HepG2 (cell line): ENCODE measurements around the gene VRK2. TPM values are rescaled to one million over a fixed set of nuclear protein-coding genes. Genes with fewer than 3 reads are reported as not detected.
A peak's percentile ranks its signal among the peaks of the same experiment; 100 is the strongest.

Experiments
- ATAC-seq: fragments of 200-7000 bp; cut with Tn5 transposase; 3 replicates; pipeline ENCODE4 v1.9.1; 2020; ENCODE audit warnings: mild to moderate bottlenecking, moderate library complexity
- BruUV-seq: library from RNA; stranded (reverse); fragments of 400-500 nt; replicated peaks from 2 replicates; lab custom pipeline; 2021; lab: Mats Ljungman, UMichigan
- CTCF ChIA-PET: fragments of 300-600 bp; formaldehyde crosslinking; extraction: SDS; loops from one replicate; lab custom pipeline; 2021; ENCODE audit warnings: low total read pairs, inconsistent platforms, low intra/inter-chr PET ratio; lab: Yijun Ruan, JAX
- POLR2A ChIA-PET: fragments of 350-600 bp; sonication (Branson Sonifier 250); formaldehyde crosslinking; loops from one replicate; lab custom pipeline; 2020; ENCODE audit warnings: antibody characterized with exemption, inconsistent platforms; lab: Yijun Ruan, JAX
- DNase-seq: peaks from one replicate; pipeline ENCODE4 v3.0.0-alpha.2; 2015; ENCODE audit warnings: low spot score
- FAIRE-seq: peaks from 3 replicates; lab custom pipeline; 2011; peaks lifted over from hg19 to GRCh38; lab: Jason Lieb, UNC
- H2AFZ ChIP-seq: one replicate; pipeline ENCODE4 v1.6.1; 2011; ENCODE audit warnings: low read length, inconsistent platforms
- H3K27ac ChIP-seq: fragments of 300-600 bp; 3 replicates; pipeline ENCODE4 v1.8.0; 2011; ENCODE audit warnings: mixed run types, mild to moderate bottlenecking, mixed read lengths, low read length, inconsistent platforms; ENCODE audit not compliant: insufficient read depth; ENCODE audit errors: extremely low read length
- H3K27me3 ChIP-seq, 2 experiments: fragments of 200-600 bp in 1 of 2; 2 replicates in 1 of 2; 3 replicates in 1 of 2; pipeline versions ENCODE4 v1.6.0 to v1.8.0; 2011; ENCODE audit warnings: low read length in 2 of 2, mild to moderate bottlenecking in 2 of 2, moderate library complexity in 2 of 2, inconsistent platforms in 1 of 2; ENCODE audit not compliant: insufficient read depth in 2 of 2, control insufficient read depth in 1 of 2
- H3K36me3 ChIP-seq, 2 experiments: fragments of 200-600 bp in 1 of 2; replicated peaks in 1 of 2; 2 replicates in 1 of 2; 3 replicates in 1 of 2; pipeline versions ENCODE4 v1.5.1 to v1.8.0; 2011; ENCODE audit warnings: low read length in 2 of 2, inconsistent platforms in 1 of 2; ENCODE audit not compliant: insufficient read depth in 2 of 2, control insufficient read depth in 1 of 2
- H3K4me1 ChIP-seq: 2 replicates; pipeline ENCODE4 v1.5.1; 2012; ENCODE audit warnings: low read length, inconsistent platforms; ENCODE audit not compliant: insufficient read depth
- H3K4me2 ChIP-seq: 2 replicates; pipeline ENCODE4 v1.6.0; 2011; ENCODE audit warnings: low read depth, low read length, inconsistent platforms
- H3K4me3 ChIP-seq, 3 experiments: fragments of 200-600 bp in 1 of 3; sonication (generic), shearing (Covaris generic) in 1 of 3; replicated peaks in 1 of 3; 2 replicates each; pipeline ENCODE4 v1.5.1; 2011 to 2016; ENCODE audit warnings: low read length in 3 of 3, inconsistent platforms in 2 of 3, low read depth in 2 of 3, mild to moderate bottlenecking in 2 of 3, control low read depth in 1 of 3, mixed read lengths in 1 of 3; ENCODE audit not compliant: insufficient read depth in 1 of 3
- H3K79me2 ChIP-seq: one replicate; pipeline ENCODE4 v1.6.1; 2011; ENCODE audit warnings: low read length, inconsistent platforms; ENCODE audit not compliant: insufficient read depth
- H3K9ac ChIP-seq: 2 replicates; pipeline ENCODE4 v1.6.0; 2011; ENCODE audit warnings: mild to moderate bottlenecking, low read depth, low read length, inconsistent platforms; ENCODE audit not compliant: insufficient read depth
- H3K9me3 ChIP-seq: 2 replicates; pipeline ENCODE4 v1.5.1; 2012; ENCODE audit warnings: mild to moderate bottlenecking, low read length
- H4K20me1 ChIP-seq: 2 replicates; pipeline ENCODE4 v1.6.0; 2011; ENCODE audit warnings: inconsistent platforms, mild to moderate bottlenecking, low read length, moderate library complexity; ENCODE audit not compliant: insufficient read depth
- MAFK ChIP-seq, 2 experiments: IDR thresholded peaks in 1 of 2; conservative IDR thresholded peaks in 1 of 2; 2 replicates each; pipeline ENCODE4 v1.6.1; 2011; ENCODE audit warnings: improper control_type of control experiment in 2 of 2, low read length in 2 of 2
- NFE2L2 ChIP-seq: fragments of 150-350 bp; IDR thresholded peaks from 2 replicates; pipeline ENCODE4 v1.6.1; 2014; ENCODE audit warnings: low read length
- PHF5A ChIP-seq: IDR thresholded peaks from one replicate; pipeline ENCODE4 v1.6.1; 2018; ENCODE audit warnings: low read depth, missing genetic modification reagents; ENCODE audit not compliant: unreplicated experiment
- RXRB ChIP-seq: IDR thresholded peaks from 2 replicates; pipeline ENCODE4 v1.6.1; 2016; ENCODE audit warnings: borderline replicate concordance, missing genetic modification reagents, missing compliant biosample characterization
- THYN1 ChIP-seq: sonication (generic); formaldehyde crosslinking; IDR thresholded peaks from 2 replicates; pipeline ENCODE4 v1.8.1; 2023; ENCODE audit warnings: low read depth, mild to moderate bottlenecking, moderate library complexity, missing genetic modification reagents, borderline replicate concordance
- ZNF446 ChIP-seq: sonication (generic); formaldehyde crosslinking; IDR thresholded peaks from 2 replicates; pipeline ENCODE4 v1.5.0; 2020; ENCODE audit warnings: mild to moderate bottlenecking, missing genetic modification reagents
- ZNF670 ChIP-seq: sonication (generic); formaldehyde crosslinking; IDR thresholded peaks from 2 replicates; pipeline ENCODE4 v1.8.0; 2022; ENCODE audit warnings: mild to moderate bottlenecking, missing genetic modification reagents, borderline replicate concordance
- in situ Hi-C: cut with HindIII; loops from 2 replicates; pipeline ENCODE4 v1.10.0; 2017; ENCODE audit warnings: low pct_unique_long_range_greater_than_20kb; ENCODE audit not compliant: extremely low pct_ligation_motif_present
- intact Hi-C: fragments of 100-400 bp; cut with micrococcal nuclease; formaldehyde crosslinking; loops from one replicate; pipeline ENCODE4 v1.10.0; 2022; ENCODE audit not compliant: unreplicated experiment
- polyA plus RNA-seq, 8 experiments: library from polyadenylated mRNA; depleted of rRNA in 3 of 8; stranded (reverse) in 7 of 8; unstranded in 1 of 8; fragments of >200 nt; fragmentation: Illumina TruSeq in 4 of 8; extraction: Trizol in 4 of 8; gene quantifications; 2 replicates each; pipeline versions ENCODE4 v1.2.1 to v1.2.3, GENCODE V29; 2011 to 2016; ENCODE audit warnings: low read depth in 4 of 8, missing spikeins in 1 of 8, mixed read lengths in 1 of 8; ENCODE audit not compliant: insufficient read depth in 1 of 8
- total RNA-seq, 5 experiments: library from RNA; depleted of rRNA; stranded (reverse); fragments of >200 nt; fragmentation: Illumina TruSeq; extraction: Trizol; gene quantifications; 2 replicates each; pipeline ENCODE4 v1.2.3, GENCODE V29; 2016; ENCODE audit warnings: low read depth in 1 of 5
- TF ChIP-seq, protein P1 (sequence below): sonication (generic); formaldehyde crosslinking; IDR thresholded peaks from 2 replicates; pipeline ENCODE4 v1.5.1; 2020; ENCODE audit warnings: missing genetic modification reagents, mild to moderate bottlenecking, borderline replicate concordance
- TF ChIP-seq, protein P2 (sequence below): sonication (generic); formaldehyde crosslinking; IDR thresholded peaks from 2 replicates; pipeline ENCODE4 v1.5.0; 2020; ENCODE audit warnings: mild to moderate bottlenecking, low read depth, missing genetic modification reagents, borderline replicate concordance

Gene VRK2
- total and polyA plus RNA-seq, 2 of the 13 experiments (the other 11 are each of a cell fraction or from before 2014, with no cell fraction given): 13.3 to 29.1 TPM

- Histone ChIP-seq H4K20me1 (no peaks in the 10 kb centered on the region), H3K4me1 (no peaks in the 10 kb centered on the region), H3K79me2 (no peaks in the 10 kb centered on the region), H3K36me3 (no peaks in the 10 kb centered on the region), H3K9me3 (no peaks in the 10 kb centered on the region), H3K27me3 (no peaks in the 10 kb centered on the region), H2AFZ (no peak overlapping the region), H3K4me2 (no peak overlapping the region), H3K27ac (no peak overlapping the region), H3K9ac (no peak overlapping the region), H3K4me3 (no peak overlapping the region)
- intact Hi-C loops (no loop called here), in situ Hi-C loops (no loop called here)
- DNase-seq (no peak), FAIRE-seq (no peak), ATAC-seq (no peak)
- no TSS peak for BruUV-seq
- ChIA-PET CTCF (no interaction called here), POLR2A (no interaction called here)
- no peak for TF ChIP-seq ZNF670 (CRISPR knock-in tag)
- no peak for TF ChIP-seq THYN1 (CRISPR knock-in tag)
- TF ChIP-seq, protein P1, sequence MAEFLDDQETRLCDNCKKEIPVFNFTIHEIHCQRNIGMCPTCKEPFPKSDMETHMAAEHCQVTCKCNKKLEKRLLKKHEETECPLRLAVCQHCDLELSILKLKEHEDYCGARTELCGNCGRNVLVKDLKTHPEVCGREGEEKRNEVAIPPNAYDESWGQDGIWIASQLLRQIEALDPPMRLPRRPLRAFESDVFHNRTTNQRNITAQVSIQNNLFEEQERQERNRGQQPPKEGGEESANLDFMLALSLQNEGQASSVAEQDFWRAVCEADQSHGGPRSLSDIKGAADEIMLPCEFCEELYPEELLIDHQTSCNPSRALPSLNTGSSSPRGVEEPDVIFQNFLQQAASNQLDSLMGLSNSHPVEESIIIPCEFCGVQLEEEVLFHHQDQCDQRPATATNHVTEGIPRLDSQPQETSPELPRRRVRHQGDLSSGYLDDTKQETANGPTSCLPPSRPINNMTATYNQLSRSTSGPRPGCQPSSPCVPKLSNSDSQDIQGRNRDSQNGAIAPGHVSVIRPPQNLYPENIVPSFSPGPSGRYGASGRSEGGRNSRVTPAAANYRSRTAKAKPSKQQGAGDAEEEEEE (CRISPR knock-in tag): no peak
- TF ChIP-seq NFE2L2: peak; percentile 88
- TF ChIP-seq RXRB (CRISPR knock-in tag): no peak
- TF ChIP-seq ZNF446 (CRISPR knock-in tag): no peak
- TF ChIP-seq, protein P2, sequence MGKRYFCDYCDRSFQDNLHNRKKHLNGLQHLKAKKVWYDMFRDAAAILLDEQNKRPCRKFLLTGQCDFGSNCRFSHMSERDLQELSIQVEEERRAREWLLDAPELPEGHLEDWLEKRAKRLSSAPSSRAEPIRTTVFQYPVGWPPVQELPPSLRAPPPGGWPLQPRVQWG (CRISPR knock-in tag): no peak
- 0 out of 4 replicates have a peak, but pooled peaks have one; percentile 12 to 25 for TF ChIP-seq MAFK (conservative IDR thresholded peaks at IDR 0.05 in 1 of 2, IDR thresholded peaks at IDR 0.05 in 1 of 2; ENCODE audit: low read length in 2 of 2)
- TF ChIP-seq PHF5A (CRISPR knock-in tag): no peak
These were observed 19.6 kb upstream of the VRK2 start for GRCh38 chr2:58027029-58027428.
